GM21619 (cell line): ENCODE results near the gene SEBOX.

Source experiments
- ATAC-seq: cut with Tn5 transposase; IDR thresholded peaks from one replicate; pipeline ENCODE4 v1.9.1; 2021; ENCODE audit not compliant: unreplicated experiment

Gene SEBOX

GRCh38 chr17:28369684-28370034 lies 4.7 kb upstream of the SEBOX start:
- no peak for ATAC-seq

- no peak for ATAC-seq
Measured at GRCh38 chr17:28368915-28369683, 4.1 kb upstream of the SEBOX start.

- ATAC-seq, result no peak
Measured at GRCh38 chr17:28368306-28368831, 3.4 kb upstream of the SEBOX start.

- ATAC-seq, result no peak
Measured at GRCh38 chr17:28367641-28368305, 2.8 kb upstream of the SEBOX start.

GRCh38 chr17:28366605-28367004 lies 1.6 kb upstream of the SEBOX start:
- no peak for ATAC-seq

GRCh38 chr17:28365487-28365886 lies 488 bp upstream of the SEBOX start:
- no peak for ATAC-seq

GRCh38 chr17:28363776-28364650 lies 986 bp downstream of the SEBOX start:
- ATAC-seq, result no peak

GRCh38 chr17:28363186-28363585 lies 1.8 kb downstream of the SEBOX start:
- ATAC-seq, result no peak

- no peak for ATAC-seq
Measured at GRCh38 chr17:28357901-28358197, 7.2 kb downstream of the SEBOX start.

- peak; percentile 91 for ATAC-seq
Measured at GRCh38 chr17:28357061-28357900, 7.7 kb downstream of the SEBOX start, which contains the start of gene POLDIP2. Gene POLDIP2 (minus strand): TSS chr17:28357527. CDS start chr17:28357448, 79 bp downstream.

GRCh38 chr17:28350271-28350670 lies 14.7 kb downstream of the SEBOX start:
- ATAC-seq, result no peak

- ATAC-seq, result no peak
Measured at GRCh38 chr17:28348979-28349378, 16.0 kb downstream of the SEBOX start.

GRCh38 chr17:28347261-28347891 lies 17.6 kb downstream of the SEBOX start:
- no peak for ATAC-seq

GRCh38 chr17:28346746-28347246 lies 18.2 kb downstream of the SEBOX start:
- ATAC-seq, result no peak

- no peak for ATAC-seq
Measured at GRCh38 chr17:28346199-28346580, 18.8 kb downstream of the SEBOX start.

GRCh38 chr17:28345419-28346198 lies 19.4 kb downstream of the SEBOX start:
- ATAC-seq, result no peak

GRCh38 chr17:28344435-28344901 lies 20.5 kb downstream of the SEBOX start:
- no peak for ATAC-seq

GRCh38 chr17:28344011-28344410 lies 21.0 kb downstream of the SEBOX start:
- ATAC-seq, result no peak

- no peak for ATAC-seq
Measured at GRCh38 chr17:28343491-28343932, 21.5 kb downstream of the SEBOX start.
